WTC11 (cell line): ENCODE data around the gene ERAP2.

Experiments
- ATF1 ChIP-seq: sonication (generic); formaldehyde crosslinking; IDR thresholded peaks from 2 replicates; pipeline ENCODE4 v1.8.1; 2023; ENCODE audit warnings: mild to moderate bottlenecking, moderate library complexity, missing genetic modification reagents
- CTCF ChIP-seq: fragments of 200-600 bp; IDR thresholded peaks from 2 replicates; pipeline ENCODE4 v1.8.0; 2022; ENCODE audit warnings: antibody characterized with exemption
- E2F4 ChIP-seq: sonication (generic); formaldehyde crosslinking; IDR thresholded peaks from 2 replicates; pipeline ENCODE4 v1.8.1; 2022; ENCODE audit warnings: low read depth, mild to moderate bottlenecking, moderate library complexity, missing genetic modification reagents, borderline replicate concordance
- SP1 ChIP-seq: sonication (generic); formaldehyde crosslinking; conservative IDR thresholded peaks from 2 replicates; pipeline ENCODE4 v1.8.1; 2022; ENCODE audit warnings: missing genetic modification reagents
- STAT6 ChIP-seq: sonication (generic); formaldehyde crosslinking; conservative IDR thresholded peaks from 2 replicates; pipeline ENCODE4 v1.8.1; 2023; ENCODE audit warnings: mild to moderate bottlenecking, low read depth, missing genetic modification reagents, moderate library complexity
- ZNF138 ChIP-seq: sonication (generic); formaldehyde crosslinking; conservative IDR thresholded peaks from 2 replicates; pipeline ENCODE4 v1.8.1; 2022; ENCODE audit warnings: mild to moderate bottlenecking, moderate library complexity, missing genetic modification reagents
- ZNF263 ChIP-seq: sonication (generic); formaldehyde crosslinking; IDR thresholded peaks from 2 replicates; pipeline ENCODE4 v1.8.1; 2022; ENCODE audit warnings: low read depth, mild to moderate bottlenecking, moderate library complexity, missing genetic modification reagents
- ZNF416 ChIP-seq: fragments of 250-450 bp; sonication (Bioruptor Pico); IDR thresholded peaks from 2 replicates; pipeline ENCODE4 v1.9.0; 2021; ENCODE audit warnings: mild to moderate bottlenecking, inconsistent platforms

GRCh38 chr5:96839071-96839592, 37.2 kb upstream of the ERAP2 start:
- TF ChIP-seq CTCF, result no peak
- no peak for TF ChIP-seq E2F4
- TF ChIP-seq STAT6 (CRISPR knock-in tag), result no peak
- TF ChIP-seq ZNF416 (CRISPR knock-in tag), result no peak
- no peak for TF ChIP-seq ZNF138
- TF ChIP-seq ATF1 (CRISPR knock-in tag), result no peak
- no peak for TF ChIP-seq SP1
- TF ChIP-seq ZNF263 (CRISPR knock-in tag), result no peak
